Right lobe of liver (tissue), 4 donors: Measurements from ENCODE around the gene MTHFD1L.

Experiments
- CTCF ChIP-seq, 4 donors: fragments of 200-600 bp in 3 of 4; fragments of 450-650 bp in 1 of 4; IDR thresholded peaks; one replicate each; pipeline versions ENCODE4 v1.5.1 to v1.8.0; 2016 to 2022; ENCODE audit warnings: antibody characterized with exemption in 4 of 4, mild to moderate bottlenecking in 2 of 4
- POLR2A ChIP-seq: fragments of 450-650 bp; IDR thresholded peaks from one replicate; pipeline ENCODE4 v1.6.1; 2017; ENCODE audit warnings: antibody characterized with exemption, mild to moderate bottlenecking
- donor health status: DM: no; HTN: no; CAD: no.
- donor health status: DM: no; HTN: no; CAD: no.
- donor health status: DM: no; HTN: yes; CAD: no.

- TF ChIP-seq CTCF (IDR thresholded peaks at IDR 0.05) (no peak), POLR2A (no peak)
These were observed 105.7 kb downstream of the MTHFD1L start for GRCh38 chr6:150971219-150971618.
